Endometrial microvascular endothelial cells (primary cell): ENCODE measurements around the gene MAPK11. TPM values are rescaled to one million over a fixed set of nuclear protein-coding genes. Genes with fewer than 3 reads are reported as not detected.

Experiments used
- in situ Hi-C: cut with HindIII; loops from 2 replicates; pipeline ENCODE4 v1.10.0; 2017; ENCODE audit warnings: low sequenced_read_pairs, low pct_unique_long_range_greater_than_20kb; ENCODE audit errors: inconsistent ontology term
- total RNA-seq: library from RNA; depleted of rRNA; stranded (reverse); fragments of >200 nt; gene quantifications from one replicate; pipeline ENCODE4 v1.2.3, GENCODE V29; 2015; ENCODE audit errors: inconsistent ontology term

The MAPK11 gene
- total RNA-seq, 1 donor from 2014 or later, result 26.9 TPM

- in situ Hi-C loops, result no loop called here
These were observed 28.1 kb upstream of the MAPK11 start for GRCh38 chr22:50298266-50298637.

GRCh38 chr22:50297510-50298265 lies 27.5 kb upstream of the MAPK11 start:
- in situ Hi-C loops, result no loop called here

- in situ Hi-C loops, result no loop called here
These were observed 26.7 kb upstream of the MAPK11 start for GRCh38 chr22:50296658-50297490.

GRCh38 chr22:50294319-50294656 lies 24.1 kb upstream of the MAPK11 start:
- in situ Hi-C loops, result no loop called here

- in situ Hi-C loops, result no loop called here
These were observed 23.5 kb upstream of the MAPK11 start for GRCh38 chr22:50293441-50294318.

GRCh38 chr22:50292643-50293440 lies 22.7 kb upstream of the MAPK11 start:
- in situ Hi-C loops, result no loop called here

GRCh38 chr22:50289942-50290630 lies 19.9 kb upstream of the MAPK11 start:
- in situ Hi-C loops, result no loop called here

GRCh38 chr22:50289151-50289941 lies 19.2 kb upstream of the MAPK11 start:
- in situ Hi-C loops, result no loop called here

- in situ Hi-C loops, result no loop called here
These were observed 17.6 kb upstream of the MAPK11 start for GRCh38 chr22:50287731-50288130.

- in situ Hi-C loops, result no loop called here
These were observed 16.6 kb upstream of the MAPK11 start for GRCh38 chr22:50286701-50287318.

GRCh38 chr22:50286275-50286674 lies 16.1 kb upstream of the MAPK11 start:
- in situ Hi-C loops, result no loop called here

GRCh38 chr22:50285568-50286229 lies 15.5 kb upstream of the MAPK11 start:
- in situ Hi-C loops, result no loop called here

- in situ Hi-C loops, result no loop called here
These were observed 14.3 kb upstream of the MAPK11 start for GRCh38 chr22:50284479-50284878.

GRCh38 chr22:50283821-50284220 lies 13.6 kb upstream of the MAPK11 start:
- in situ Hi-C loops, result no loop called here

GRCh38 chr22:50282361-50283155 lies 12.4 kb upstream of the MAPK11 start:
- in situ Hi-C loops, result no loop called here

GRCh38 chr22:50281957-50282356 lies 11.8 kb upstream of the MAPK11 start:
- in situ Hi-C loops, result no loop called here
